Osteocyte (in vitro differentiated cells): ENCODE measurements around the gene DHRS13. TPM values are rescaled to one million over a fixed set of nuclear protein-coding genes. Genes with fewer than 3 reads are reported as not detected.

Experiments
- DNase-seq: peaks from one replicate; pipeline ENCODE4 v3.0.0; 2021; ENCODE audit warnings: mixed read lengths; ENCODE audit not compliant: unreplicated experiment; ENCODE audit errors: extremely low spot score
- H3K27ac Mint-ChIP-seq: one replicate; pipeline ENCODE4 v1.8.0; 2021; ENCODE audit warnings: mild to moderate bottlenecking, mixed read lengths; ENCODE audit not compliant: unreplicated experiment
- H3K27me3 Mint-ChIP-seq: one replicate; pipeline ENCODE4 v1.8.0; 2021; ENCODE audit warnings: mixed read lengths; ENCODE audit not compliant: unreplicated experiment
- H3K36me3 Mint-ChIP-seq: one replicate; pipeline ENCODE4 v1.8.0; 2021; ENCODE audit warnings: mixed read lengths; ENCODE audit not compliant: unreplicated experiment
- H3K4me1 Mint-ChIP-seq: one replicate; pipeline ENCODE4 v1.8.0; 2021; ENCODE audit warnings: mixed read lengths; ENCODE audit not compliant: unreplicated experiment
- H3K4me3 Mint-ChIP-seq: one replicate; pipeline ENCODE4 v1.8.0; 2021; ENCODE audit warnings: mild to moderate bottlenecking, moderate library complexity, mixed read lengths; ENCODE audit not compliant: unreplicated experiment
- H3K9me3 Mint-ChIP-seq: one replicate; pipeline ENCODE4 v1.8.0; 2021; ENCODE audit warnings: mixed read lengths; ENCODE audit not compliant: unreplicated experiment
- total RNA-seq: library from RNA; stranded (reverse); gene quantifications from 2 replicates; pipeline ENCODE4 v1.2.1, GENCODE V29; 2021
- TF ChIP-seq, protein P1 (sequence below): fragments of 200-600 bp; sonication (generic); IDR thresholded peaks from 2 replicates; pipeline ENCODE4 v1.5.0; 2021; ENCODE audit warnings: antibody characterized with exemption, mild to moderate bottlenecking, moderate library complexity

The DHRS13 gene
- total RNA-seq, 1 donor from 2014 or later, result 10.7 TPM

DNA sequence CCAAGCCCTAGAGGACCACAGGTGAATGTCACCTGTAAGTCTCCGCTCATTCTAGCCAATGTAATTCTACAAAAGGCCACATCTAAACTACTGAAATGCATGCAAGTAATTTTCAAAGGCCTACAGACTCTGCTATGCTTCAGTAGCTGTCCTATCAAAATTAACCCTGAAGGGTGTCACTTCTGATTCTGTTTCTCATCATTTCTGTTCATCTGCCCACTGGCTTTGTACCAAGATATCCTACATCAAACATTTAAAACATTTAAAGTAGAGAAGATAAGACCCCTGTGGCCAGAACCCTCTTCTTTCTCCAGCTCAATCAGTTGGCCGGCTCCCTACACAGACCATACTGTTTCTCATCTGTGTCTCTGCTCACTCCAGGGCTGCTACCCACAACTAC, 26.9 kb upstream of the DHRS13 start:
- H3K36me3 Mint-ChIP-seq, result peaks cover 12% of the 10 kb centered on the region
- no peaks in the 10 kb centered on the region for H3K4me1 Mint-ChIP-seq
- H3K27ac Mint-ChIP-seq, result no peak overlapping the region
- no peaks in the 10 kb centered on the region for H3K9me3 Mint-ChIP-seq
- no peak for DNase-seq
- H3K4me3 Mint-ChIP-seq, result no peak overlapping the region
- no peaks in the 10 kb centered on the region for H3K27me3 Mint-ChIP-seq
- TF ChIP-seq, protein P1, sequence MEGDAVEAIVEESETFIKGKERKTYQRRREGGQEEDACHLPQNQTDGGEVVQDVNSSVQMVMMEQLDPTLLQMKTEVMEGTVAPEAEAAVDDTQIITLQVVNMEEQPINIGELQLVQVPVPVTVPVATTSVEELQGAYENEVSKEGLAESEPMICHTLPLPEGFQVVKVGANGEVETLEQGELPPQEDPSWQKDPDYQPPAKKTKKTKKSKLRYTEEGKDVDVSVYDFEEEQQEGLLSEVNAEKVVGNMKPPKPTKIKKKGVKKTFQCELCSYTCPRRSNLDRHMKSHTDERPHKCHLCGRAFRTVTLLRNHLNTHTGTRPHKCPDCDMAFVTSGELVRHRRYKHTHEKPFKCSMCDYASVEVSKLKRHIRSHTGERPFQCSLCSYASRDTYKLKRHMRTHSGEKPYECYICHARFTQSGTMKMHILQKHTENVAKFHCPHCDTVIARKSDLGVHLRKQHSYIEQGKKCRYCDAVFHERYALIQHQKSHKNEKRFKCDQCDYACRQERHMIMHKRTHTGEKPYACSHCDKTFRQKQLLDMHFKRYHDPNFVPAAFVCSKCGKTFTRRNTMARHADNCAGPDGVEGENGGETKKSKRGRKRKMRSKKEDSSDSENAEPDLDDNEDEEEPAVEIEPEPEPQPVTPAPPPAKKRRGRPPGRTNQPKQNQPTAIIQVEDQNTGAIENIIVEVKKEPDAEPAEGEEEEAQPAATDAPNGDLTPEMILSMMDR, result no peak

- TF ChIP-seq, protein P1, result no peak
- no peak for DNase-seq
- no peaks in the 10 kb centered on the region for H3K27me3 Mint-ChIP-seq
- H3K36me3 Mint-ChIP-seq, result peaks cover 23% of the 10 kb centered on the region
- no peak overlapping the region for H3K4me3 Mint-ChIP-seq
- no peaks in the 10 kb centered on the region for H3K9me3 Mint-ChIP-seq
- no peaks in the 10 kb centered on the region for H3K4me1 Mint-ChIP-seq
- H3K27ac Mint-ChIP-seq, result no peak overlapping the region
Measured at GRCh38 chr17:28928061-28928460, 25.2 kb upstream of the DHRS13 start.

- Mint-ChIP-seq H3K4me3 (no peak overlapping the region), H3K27ac (no peak overlapping the region), H3K27me3 (no peaks in the 10 kb centered on the region), H3K36me3 (peaks cover 28% of the 10 kb centered on the region), H3K4me1 (no peaks in the 10 kb centered on the region), H3K9me3 (no peaks in the 10 kb centered on the region)
- TF ChIP-seq, protein P1, result no peak
- no peak for DNase-seq
Measured at GRCh38 chr17:28926786-28927185, 23.9 kb upstream of the DHRS13 start.

DNA sequence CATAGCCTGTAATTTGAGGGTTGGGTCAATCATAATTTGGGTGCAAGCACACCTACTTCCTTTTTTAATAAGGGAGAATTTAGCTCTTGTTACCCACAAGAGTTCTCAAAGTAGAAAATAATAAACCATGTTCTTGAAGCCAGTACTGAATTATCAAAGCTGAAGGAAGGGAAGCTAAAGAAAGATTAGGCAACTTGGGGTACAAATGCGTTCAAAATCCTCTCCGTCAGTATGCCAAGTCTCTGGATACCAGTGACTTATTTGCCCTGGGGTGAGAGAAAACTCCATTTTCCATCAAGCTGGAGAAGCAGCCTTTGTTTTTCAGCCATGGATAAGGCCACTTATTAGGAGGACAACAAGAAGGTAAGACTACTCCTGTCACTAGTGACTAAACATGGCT, 23.5 kb upstream of the DHRS13 start:
- TF ChIP-seq, protein P1, result no peak
- Mint-ChIP-seq H3K4me1 (no peaks in the 10 kb centered on the region), H3K27ac (no peak overlapping the region), H3K4me3 (no peak overlapping the region), H3K27me3 (no peaks in the 10 kb centered on the region), H3K36me3 (peaks cover 32% of the 10 kb centered on the region), H3K9me3 (no peaks in the 10 kb centered on the region)
- DNase-seq, result no peak

- H3K9me3 Mint-ChIP-seq, result no peaks in the 10 kb centered on the region
- no peak overlapping the region for H3K4me3 Mint-ChIP-seq
- no peaks in the 10 kb centered on the region for H3K4me1 Mint-ChIP-seq
- no peak for DNase-seq
- peaks cover 33% of the 10 kb centered on the region for H3K36me3 Mint-ChIP-seq
- TF ChIP-seq, protein P1, result no peak
- peak overlapping the region; percentile 23 for H3K27ac Mint-ChIP-seq
- H3K27me3 Mint-ChIP-seq, result no peaks in the 10 kb centered on the region
Measured at GRCh38 chr17:28925912-28926365, 23.1 kb upstream of the DHRS13 start.
